Smooth muscle cell (in vitro differentiated cells): ENCODE data around the gene SPNS3. TPM values are rescaled to one million over a fixed set of nuclear protein-coding genes. Genes with fewer than 3 reads are reported as not detected.

Experiments used
- DNase-seq: peaks from one replicate; lab custom pipeline; 2025; ENCODE audit not compliant: unreplicated experiment; lab: John Stamatoyannopoulos, UW
- H2AFZ ChIP-seq: fragments of 200-600 bp; sonication (generic); 2 replicates; pipeline ENCODE4 v1.6.0; 2016; ENCODE audit warnings: antibody characterized with exemption, low read depth, mild to moderate bottlenecking
- H3F3A ChIP-seq: fragments of 200-600 bp; sonication (generic); 2 replicates; pipeline ENCODE4 v1.6.0; 2017; ENCODE audit warnings: antibody characterized with exemption, low read depth
- H3K27ac ChIP-seq: fragments of 200-600 bp; sonication (generic); 2 replicates; pipeline ENCODE4 v1.5.1; 2016; ENCODE audit warnings: low read depth, mild to moderate bottlenecking
- H3K27me3 ChIP-seq: fragments of 200-600 bp; sonication (generic); 2 replicates; pipeline ENCODE4 v1.6.1; 2016; ENCODE audit warnings: low read depth, mild to moderate bottlenecking
- H3K36me3 ChIP-seq: fragments of 200-600 bp; sonication (generic); 2 replicates; pipeline ENCODE4 v1.5.1; 2016; ENCODE audit warnings: low read depth
- H3K4me1 ChIP-seq: fragments of 200-600 bp; sonication (generic); 2 replicates; pipeline ENCODE4 v1.5.1; 2016; ENCODE audit warnings: low read depth
- H3K4me2 ChIP-seq: fragments of 200-600 bp; sonication (generic); 2 replicates; pipeline ENCODE4 v1.6.0; 2016; ENCODE audit warnings: mild to moderate bottlenecking
- H3K4me3 ChIP-seq: fragments of 200-600 bp; sonication (generic); 2 replicates; pipeline ENCODE4 v1.5.1; 2016; ENCODE audit warnings: mild to moderate bottlenecking
- H3K79me2 ChIP-seq: fragments of 200-600 bp; sonication (generic); 2 replicates; pipeline ENCODE4 v1.6.0; 2016; ENCODE audit warnings: low read depth, mild to moderate bottlenecking
- H3K9ac ChIP-seq: fragments of 200-600 bp; sonication (generic); 2 replicates; pipeline ENCODE4 v1.6.0; 2016; ENCODE audit warnings: low read depth
- H3K9me3 ChIP-seq: fragments of 200-600 bp; sonication (generic); replicated peaks from 2 replicates; pipeline ENCODE4 v1.5.1; 2016; ENCODE audit warnings: low read depth
- H4K20me1 ChIP-seq: fragments of 200-600 bp; sonication (generic); 2 replicates; pipeline ENCODE4 v1.6.0; 2016; ENCODE audit warnings: low read depth
- WGBS: methylation state at CpG from one replicate; pipeline ENCODE4 v1.1.7; 2016; ENCODE audit warnings: low lambda C conversion rate; 5-methylcytosine and 5-hydroxymethylcytosine counted together
- polyA plus RNA-seq: library from polyadenylated mRNA; unstranded; fragments of >200 nt; fragmentation: Nextera tagmentation; extraction: Ambion mirVana; gene quantifications from 2 replicates; pipeline ENCODE4 v1.2.1, GENCODE V29; 2016
- total RNA-seq: library from RNA; depleted of rRNA; stranded (reverse); fragments of >200 nt; gene quantifications from 2 replicates; pipeline ENCODE4 v1.2.3, GENCODE V29; 2014
- TF ChIP-seq, protein P1 (sequence below): fragments of 200-600 bp; sonication (generic); IDR thresholded peaks from 2 replicates; pipeline ENCODE4 v1.5.1; 2017; ENCODE audit warnings: borderline replicate concordance, mild to moderate bottlenecking, antibody characterized with exemption; ENCODE audit not compliant: insufficient read depth, poor library complexity, severe bottlenecking

Gene SPNS3
- total and polyA plus RNA-seq, 2 experiments from 2014 or later = not detected

DNA sequence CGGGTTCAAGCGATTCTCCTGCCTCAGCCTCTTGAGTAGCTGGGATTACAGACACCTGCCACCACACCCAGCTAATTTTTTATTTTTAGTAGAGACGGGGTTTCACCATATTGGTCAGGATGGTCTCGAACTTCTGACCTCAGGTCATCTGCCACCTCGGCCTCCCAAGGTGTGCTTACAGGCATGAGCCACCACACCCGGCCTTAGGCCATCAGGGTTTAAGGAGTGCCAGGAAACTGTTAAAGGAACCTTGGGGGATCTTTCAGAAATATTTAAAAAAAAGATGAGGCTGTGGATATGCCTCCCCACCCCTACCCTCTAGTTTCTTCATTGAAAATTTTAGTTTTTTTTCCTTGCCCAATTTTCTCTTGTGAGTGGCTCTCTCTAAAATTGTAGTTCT is 35.9 kb upstream of the SPNS3 start:
- H3K79me2 ChIP-seq = no peaks in the 10 kb centered on the region
- H3K27ac ChIP-seq = no peak overlapping the region
- peaks cover 13% of the 10 kb centered on the region for H3K4me1 ChIP-seq
- H3K9me3 ChIP-seq = no peaks in the 10 kb centered on the region
- peaks cover 4% of the 10 kb centered on the region for H3K27me3 ChIP-seq
- H3K4me2 ChIP-seq = no peak overlapping the region
- H4K20me1 ChIP-seq = no peaks in the 10 kb centered on the region
- no peak overlapping the region for H3K9ac ChIP-seq
- no peaks in the 10 kb centered on the region for H3K36me3 ChIP-seq
- no peak overlapping the region for H2AFZ ChIP-seq
- TF ChIP-seq, protein P1, sequence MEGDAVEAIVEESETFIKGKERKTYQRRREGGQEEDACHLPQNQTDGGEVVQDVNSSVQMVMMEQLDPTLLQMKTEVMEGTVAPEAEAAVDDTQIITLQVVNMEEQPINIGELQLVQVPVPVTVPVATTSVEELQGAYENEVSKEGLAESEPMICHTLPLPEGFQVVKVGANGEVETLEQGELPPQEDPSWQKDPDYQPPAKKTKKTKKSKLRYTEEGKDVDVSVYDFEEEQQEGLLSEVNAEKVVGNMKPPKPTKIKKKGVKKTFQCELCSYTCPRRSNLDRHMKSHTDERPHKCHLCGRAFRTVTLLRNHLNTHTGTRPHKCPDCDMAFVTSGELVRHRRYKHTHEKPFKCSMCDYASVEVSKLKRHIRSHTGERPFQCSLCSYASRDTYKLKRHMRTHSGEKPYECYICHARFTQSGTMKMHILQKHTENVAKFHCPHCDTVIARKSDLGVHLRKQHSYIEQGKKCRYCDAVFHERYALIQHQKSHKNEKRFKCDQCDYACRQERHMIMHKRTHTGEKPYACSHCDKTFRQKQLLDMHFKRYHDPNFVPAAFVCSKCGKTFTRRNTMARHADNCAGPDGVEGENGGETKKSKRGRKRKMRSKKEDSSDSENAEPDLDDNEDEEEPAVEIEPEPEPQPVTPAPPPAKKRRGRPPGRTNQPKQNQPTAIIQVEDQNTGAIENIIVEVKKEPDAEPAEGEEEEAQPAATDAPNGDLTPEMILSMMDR = no peak
- no peak overlapping the region for H3K4me3 ChIP-seq
- no peak for DNase-seq
- 90% methylated on average over 6 of the region's 6 CpGs for WGBS
- no peaks in the 10 kb centered on the region for H3F3A ChIP-seq

DNA sequence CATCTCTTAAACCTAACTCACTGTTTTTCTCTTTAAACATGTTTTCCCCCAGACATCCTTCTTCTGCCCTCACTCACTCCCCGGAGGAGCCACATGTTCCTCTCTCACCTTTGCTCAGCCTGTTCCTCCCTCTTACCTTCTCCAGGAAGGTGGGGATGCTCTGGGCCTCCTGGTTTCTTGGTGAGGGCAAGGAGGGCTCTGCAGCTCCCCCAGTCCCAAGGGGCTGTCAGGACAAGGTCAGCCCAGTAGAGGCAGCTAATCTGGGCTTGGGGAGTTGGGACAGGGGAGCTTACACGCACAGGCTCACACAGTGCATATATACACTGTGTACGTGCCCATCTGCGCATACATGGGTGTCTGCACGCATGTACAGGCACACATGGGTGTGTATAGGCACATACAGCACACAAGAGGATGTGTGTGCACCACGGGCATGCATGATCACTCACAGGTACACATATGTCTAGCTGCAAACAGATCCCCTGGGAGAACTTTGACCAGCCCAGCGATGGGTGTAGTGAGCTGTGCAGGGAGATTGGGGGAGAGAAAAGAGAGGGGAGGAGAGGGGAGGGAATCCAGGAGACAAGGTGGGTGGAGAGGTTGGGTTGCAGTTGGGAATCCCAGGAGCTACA is 28.6 kb upstream of the SPNS3 start:
- Histone ChIP-seq H3K4me1 (no peaks in the 10 kb centered on the region), H3K9ac (no peak overlapping the region), H3K36me3 (no peaks in the 10 kb centered on the region), H3F3A (no peaks in the 10 kb centered on the region), H4K20me1 (no peaks in the 10 kb centered on the region), H3K79me2 (no peaks in the 10 kb centered on the region), H3K4me2 (no peak overlapping the region), H3K4me3 (no peak overlapping the region), H2AFZ (no peak overlapping the region), H3K27me3 (no peaks in the 10 kb centered on the region), H3K27ac (no peak overlapping the region), H3K9me3 (no peaks in the 10 kb centered on the region)
- TF ChIP-seq, protein P1 = no peak
- DNase-seq = no peak
- WGBS = 96% methylated on average over 7 of the region's 7 CpGs

DNA sequence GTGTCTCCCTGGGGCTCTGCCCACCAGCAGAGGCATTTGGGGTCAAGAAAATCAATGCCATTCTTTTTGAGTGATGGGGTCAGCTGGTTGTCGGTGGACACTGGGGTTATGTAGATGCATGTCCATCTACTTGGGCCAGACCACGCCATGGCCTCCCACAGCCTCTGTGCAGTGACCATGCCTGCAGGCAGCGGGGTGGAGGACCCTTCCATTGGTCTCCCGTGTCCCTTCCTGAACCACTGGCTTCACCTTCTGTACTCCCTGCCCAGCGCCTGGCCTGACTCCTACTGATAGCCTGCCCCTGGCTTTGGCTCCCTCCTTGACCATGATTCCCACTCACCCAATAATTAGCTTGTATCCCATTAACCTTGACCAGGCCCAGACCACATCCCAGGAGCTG is 28.0 kb upstream of the SPNS3 start:
- no peak overlapping the region for H3K9ac ChIP-seq
- WGBS = 91% methylated on average over 5 of the region's 5 CpGs
- H3K4me1 ChIP-seq = no peaks in the 10 kb centered on the region
- no peak overlapping the region for H3K4me2 ChIP-seq
- H3K9me3 ChIP-seq = no peaks in the 10 kb centered on the region
- no peaks in the 10 kb centered on the region for H3F3A ChIP-seq
- H3K27ac ChIP-seq = no peak overlapping the region
- H3K36me3 ChIP-seq = no peaks in the 10 kb centered on the region
- no peaks in the 10 kb centered on the region for H4K20me1 ChIP-seq
- no peaks in the 10 kb centered on the region for H3K27me3 ChIP-seq
- no peaks in the 10 kb centered on the region for H3K79me2 ChIP-seq
- H3K4me3 ChIP-seq = no peak overlapping the region
- DNase-seq = no peak
- TF ChIP-seq, protein P1 = no peak
- no peak overlapping the region for H2AFZ ChIP-seq

DNA sequence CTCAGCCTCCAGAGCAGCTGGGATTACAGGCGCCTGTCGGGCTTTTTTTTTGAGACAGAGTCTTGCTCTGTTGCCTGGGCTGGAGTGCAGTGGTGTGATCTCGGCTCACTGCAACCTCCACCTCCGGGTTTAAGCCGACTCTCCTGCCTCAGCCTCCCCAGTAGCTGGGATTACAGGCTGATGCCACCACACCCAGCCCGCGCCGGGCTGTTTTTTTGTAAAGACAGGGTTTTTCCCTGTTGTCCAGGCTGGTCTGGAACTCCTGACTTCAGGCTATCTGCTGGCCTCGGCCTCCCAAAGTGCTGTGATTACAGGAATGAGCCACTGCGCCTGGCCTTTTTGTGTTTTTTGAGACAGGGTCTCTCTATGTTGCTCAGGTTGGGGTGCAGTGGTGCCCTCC is 27.4 kb upstream of the SPNS3 start:
- H3F3A ChIP-seq = no peaks in the 10 kb centered on the region
- no peak overlapping the region for H3K4me2 ChIP-seq
- no peak overlapping the region for H3K27ac ChIP-seq
- no peaks in the 10 kb centered on the region for H3K9me3 ChIP-seq
- no peaks in the 10 kb centered on the region for H3K79me2 ChIP-seq
- H3K4me1 ChIP-seq = no peaks in the 10 kb centered on the region
- H4K20me1 ChIP-seq = no peaks in the 10 kb centered on the region
- no peak for DNase-seq
- H2AFZ ChIP-seq = no peak overlapping the region
- H3K27me3 ChIP-seq = no peaks in the 10 kb centered on the region
- TF ChIP-seq, protein P1 = no peak
- 94% methylated on average over 10 of the region's 10 CpGs for WGBS
- H3K4me3 ChIP-seq = no peak overlapping the region
- H3K36me3 ChIP-seq = no peaks in the 10 kb centered on the region
- H3K9ac ChIP-seq = no peak overlapping the region
